GM23338 (cell line): Measurements from ENCODE around the gene WWOX. TPM values are rescaled to one million over a fixed set of nuclear protein-coding genes. Genes with fewer than 3 reads are reported as not detected.

Source experiments
- ATAC-seq: fragments of 200-7000 bp; cut with Tn5 transposase; 3 replicates; pipeline ENCODE4 v1.9.1; 2020
- DNase-seq: peaks from one replicate; pipeline ENCODE4 v3.0.0-alpha.2; 2015; ENCODE audit warnings: low spot score
- H2AFZ ChIP-seq: fragments of 200-600 bp; sonication (generic); 2 replicates; pipeline ENCODE4 v1.8.0; 2016; ENCODE audit warnings: antibody characterized with exemption, mild to moderate bottlenecking, moderate library complexity
- H3F3A ChIP-seq: fragments of 200-600 bp; sonication (generic); replicated peaks from 2 replicates; pipeline ENCODE4 v1.8.0; 2017; ENCODE audit warnings: antibody characterized with exemption, mixed run types, low read depth
- H3K27ac ChIP-seq: fragments of 200-600 bp; sonication (generic); 2 replicates; pipeline ENCODE4 v1.6.1; 2016; ENCODE audit warnings: low read depth
- H3K27me3 ChIP-seq: fragments of 200-600 bp; sonication (generic); 2 replicates; pipeline ENCODE4 v1.8.0; 2016; ENCODE audit warnings: mild to moderate bottlenecking, mixed run types, moderate library complexity; ENCODE audit not compliant: insufficient read depth
- H3K36me3 ChIP-seq: fragments of 200-600 bp; sonication (generic); 2 replicates; pipeline ENCODE4 v1.8.0; 2016; ENCODE audit warnings: mild to moderate bottlenecking; ENCODE audit not compliant: insufficient read depth
- H3K4me1 ChIP-seq: fragments of 200-600 bp; sonication (generic); 2 replicates; pipeline ENCODE4 v1.8.0; 2016; ENCODE audit warnings: mild to moderate bottlenecking, moderate library complexity; ENCODE audit not compliant: insufficient read depth
- H3K4me2 ChIP-seq: fragments of 200-600 bp; sonication (generic); 2 replicates; pipeline ENCODE4 v1.7.1; 2017; ENCODE audit warnings: mixed run types
- H3K4me3 ChIP-seq: fragments of 200-600 bp; sonication (generic); 2 replicates; pipeline ENCODE4 v1.6.1; 2016; ENCODE audit warnings: mixed run types
- H3K79me2 ChIP-seq: fragments of 200-600 bp; sonication (generic); replicated peaks from 2 replicates; pipeline ENCODE4 v1.8.0; 2017; ENCODE audit warnings: mild to moderate bottlenecking; ENCODE audit not compliant: insufficient read depth
- H3K9me2 ChIP-seq: fragments of 200-600 bp; sonication (generic); 2 replicates; pipeline ENCODE4 v1.8.0; 2017; ENCODE audit not compliant: insufficient read depth
- H4K20me1 ChIP-seq: fragments of 200-600 bp; sonication (generic); replicated peaks from 2 replicates; pipeline ENCODE4 v1.8.0; 2017; ENCODE audit warnings: mild to moderate bottlenecking; ENCODE audit not compliant: insufficient read depth
- H3K27ac Mint-ChIP-seq: 2 replicates; pipeline ENCODE4 v1.8.0; 2020; ENCODE audit warnings: inconsistent platforms, mild to moderate bottlenecking, moderate library complexity, mixed read lengths
- H3K27me3 Mint-ChIP-seq: 3 replicates; pipeline ENCODE4 v1.8.0; 2022; ENCODE audit warnings: low read depth, mild to moderate bottlenecking, moderate library complexity, mixed read lengths, inconsistent platforms; ENCODE audit not compliant: insufficient read depth, poor library complexity
- H3K36me3 Mint-ChIP-seq: 3 replicates; pipeline ENCODE4 v1.8.0; 2021; ENCODE audit warnings: low read depth, mild to moderate bottlenecking, inconsistent platforms, moderate library complexity, mixed read lengths
- H3K4me1 Mint-ChIP-seq: 3 replicates; pipeline ENCODE4 v1.8.0; 2020; ENCODE audit warnings: mild to moderate bottlenecking, inconsistent platforms, mixed read lengths
- H3K4me3 Mint-ChIP-seq: 3 replicates; pipeline ENCODE4 v1.8.0; 2021; ENCODE audit warnings: moderate library complexity, mild to moderate bottlenecking, inconsistent platforms, mixed read lengths
- H3K9me3 Mint-ChIP-seq: 3 replicates; pipeline ENCODE4 v1.8.0; 2020; ENCODE audit warnings: moderate library complexity, mild to moderate bottlenecking, inconsistent platforms, mixed read lengths
- CREB1 ChIP-seq: fragments of 250-450 bp; sonication (Bioruptor Pico); IDR thresholded peaks from 2 replicates; pipeline ENCODE4 v1.5.0; 2020; ENCODE audit warnings: low read depth, mild to moderate bottlenecking, moderate library complexity
- EZH2 ChIP-seq: fragments of 200-600 bp; sonication (generic); IDR thresholded peaks from one replicate; pipeline ENCODE4 v1.8.0; 2017; ENCODE audit warnings: antibody characterized with exemption, mild to moderate bottlenecking, low read depth; ENCODE audit not compliant: unreplicated experiment
- EZH2phosphoT487 ChIP-seq: fragments of 200-600 bp; sonication (generic); IDR thresholded peaks from one replicate; pipeline ENCODE4 v1.8.1; 2018; ENCODE audit warnings: antibody characterized with exemption; ENCODE audit not compliant: unreplicated experiment
- JUNB ChIP-seq: IDR thresholded peaks from one replicate; pipeline ENCODE4 v1.6.1; 2016; ENCODE audit warnings: antibody characterized with exemption; ENCODE audit not compliant: unreplicated experiment
- NANOG ChIP-seq: IDR thresholded peaks from 2 replicates; pipeline ENCODE4 v1.6.1; 2016; ENCODE audit warnings: antibody characterized with exemption, borderline replicate concordance
- POLR2AphosphoS5 ChIP-seq: IDR thresholded peaks from 2 replicates; pipeline ENCODE4 v1.6.1; 2016; ENCODE audit warnings: antibody characterized with exemption, low read depth
- STAT1 ChIP-seq: IDR thresholded peaks from one replicate; pipeline ENCODE4 v1.6.1; 2016; ENCODE audit warnings: antibody characterized with exemption; ENCODE audit not compliant: unreplicated experiment
- ZNF114 ChIP-seq: fragments of 250-450 bp; sonication (Bioruptor Pico); IDR thresholded peaks from 2 replicates; pipeline ENCODE4 v1.5.0; 2020; ENCODE audit warnings: mild to moderate bottlenecking, moderate library complexity
- ZNF331 ChIP-seq: fragments of 250-450 bp; sonication (Bioruptor Pico); IDR thresholded peaks from 2 replicates; pipeline ENCODE4 v1.5.0; 2020; ENCODE audit warnings: low read depth, mild to moderate bottlenecking, moderate library complexity
- polyA plus RNA-seq: library from polyadenylated mRNA; unstranded; fragments of >200 nt; fragmentation: Nextera tagmentation; extraction: Ambion mirVana; gene quantifications from 2 replicates; pipeline ENCODE4 v1.2.1, GENCODE V29; 2016
- total RNA-seq: library from RNA; depleted of rRNA; stranded (reverse); fragments of >200 nt; shearing (Covaris generic); gene quantifications from 2 replicates; pipeline ENCODE4 v1.2.3, GENCODE V29; 2014
- TF ChIP-seq, protein P1 (sequence below), 2 experiments: fragments of 200-600 bp in 1 of 2; sonication (generic) in 1 of 2; conservative IDR thresholded peaks; 2 replicates each; pipeline versions ENCODE4 v1.5.1 to v1.6.1; 2016 to 2017; ENCODE audit warnings: antibody characterized with exemption in 2 of 2, low read depth in 2 of 2, mild to moderate bottlenecking in 2 of 2, moderate library complexity in 1 of 2
- TF ChIP-seq, protein P2 (sequence below): IDR thresholded peaks from 2 replicates; pipeline ENCODE4 v1.6.1; 2016; ENCODE audit warnings: antibody characterized with exemption
- TF ChIP-seq, protein P3 (sequence below): IDR thresholded peaks from one replicate; pipeline ENCODE4 v1.6.1; 2018; ENCODE audit warnings: antibody characterized with exemption; ENCODE audit not compliant: unreplicated experiment
- TF ChIP-seq, protein P4 (sequence below): fragments of 250-450 bp; sonication (Bioruptor Pico); IDR thresholded peaks from 2 replicates; pipeline ENCODE4 v1.5.0; 2020; ENCODE audit warnings: mild to moderate bottlenecking, moderate library complexity

Gene WWOX
- total and polyA plus RNA-seq, 2 experiments from 2014 or later: 10.0 to 19.3 TPM

DNA sequence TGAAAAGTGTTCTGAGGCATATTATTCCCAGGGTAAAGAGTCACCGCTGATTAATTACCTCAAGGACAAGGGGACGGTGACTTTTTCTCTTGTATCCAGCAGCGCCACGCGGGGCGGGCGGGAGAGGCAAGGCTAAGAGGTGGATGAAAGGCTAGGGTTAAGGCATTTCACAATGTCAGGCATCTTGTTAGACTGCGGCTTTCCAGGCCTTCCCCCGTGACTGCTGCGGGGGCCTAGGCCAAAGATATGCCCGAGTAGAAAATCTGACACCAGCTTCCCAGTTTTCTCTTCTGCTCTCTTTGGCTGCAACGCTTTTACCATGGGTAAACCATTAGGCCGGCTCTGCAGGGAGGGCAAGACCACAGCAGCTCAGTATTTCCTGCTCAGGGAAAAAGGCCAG is 802.9 kb downstream of the WWOX start:
- DNase-seq (no peak), ATAC-seq (no peak)
- H3F3A ChIP-seq: no peaks in the 10 kb centered on the region
- H3K27ac Mint-ChIP-seq: no peak overlapping the region
- no peaks in the 10 kb centered on the region for H3K79me2 ChIP-seq
- H4K20me1 ChIP-seq: no peaks in the 10 kb centered on the region
- H2AFZ ChIP-seq: 0 out of 2 replicates have a peak overlapping the region, but pooled peaks have one; percentile 43
- H3K27ac ChIP-seq: no peak overlapping the region
- H3K27me3 Mint-ChIP-seq: no peaks in the 10 kb centered on the region
- no peaks in the 10 kb centered on the region for H3K27me3 ChIP-seq
- H3K36me3 ChIP-seq: no peaks in the 10 kb centered on the region
- H3K4me1 Mint-ChIP-seq: peaks cover 26% of the 10 kb centered on the region
- no peak overlapping the region for H3K4me2 ChIP-seq
- H3K4me3 ChIP-seq: no peak overlapping the region
- H3K36me3 Mint-ChIP-seq: peaks cover 6% of the 10 kb centered on the region; the same call in 2 of the 3 replicates
- H3K4me3 Mint-ChIP-seq: no peak overlapping the region
- peaks cover 18% of the 10 kb centered on the region for H3K4me1 ChIP-seq
- peaks cover 10% of the 10 kb centered on the region for H3K9me3 Mint-ChIP-seq
- TF ChIP-seq, protein P1, sequence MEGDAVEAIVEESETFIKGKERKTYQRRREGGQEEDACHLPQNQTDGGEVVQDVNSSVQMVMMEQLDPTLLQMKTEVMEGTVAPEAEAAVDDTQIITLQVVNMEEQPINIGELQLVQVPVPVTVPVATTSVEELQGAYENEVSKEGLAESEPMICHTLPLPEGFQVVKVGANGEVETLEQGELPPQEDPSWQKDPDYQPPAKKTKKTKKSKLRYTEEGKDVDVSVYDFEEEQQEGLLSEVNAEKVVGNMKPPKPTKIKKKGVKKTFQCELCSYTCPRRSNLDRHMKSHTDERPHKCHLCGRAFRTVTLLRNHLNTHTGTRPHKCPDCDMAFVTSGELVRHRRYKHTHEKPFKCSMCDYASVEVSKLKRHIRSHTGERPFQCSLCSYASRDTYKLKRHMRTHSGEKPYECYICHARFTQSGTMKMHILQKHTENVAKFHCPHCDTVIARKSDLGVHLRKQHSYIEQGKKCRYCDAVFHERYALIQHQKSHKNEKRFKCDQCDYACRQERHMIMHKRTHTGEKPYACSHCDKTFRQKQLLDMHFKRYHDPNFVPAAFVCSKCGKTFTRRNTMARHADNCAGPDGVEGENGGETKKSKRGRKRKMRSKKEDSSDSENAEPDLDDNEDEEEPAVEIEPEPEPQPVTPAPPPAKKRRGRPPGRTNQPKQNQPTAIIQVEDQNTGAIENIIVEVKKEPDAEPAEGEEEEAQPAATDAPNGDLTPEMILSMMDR (conservative IDR thresholded peaks at IDR 0.05; ENCODE audit: low read depth in 2 of 2): no peak
- TF ChIP-seq EZH2 (no peak), STAT1 (no peak), JUNB (no peak), ZNF114 (CRISPR knock-in tag) (no peak), NANOG (no peak), CREB1 (no peak), POLR2AphosphoS5 (no peak), EZH2phosphoT487 (no peak), ZNF331 (no peak)
- TF ChIP-seq, protein P2, sequence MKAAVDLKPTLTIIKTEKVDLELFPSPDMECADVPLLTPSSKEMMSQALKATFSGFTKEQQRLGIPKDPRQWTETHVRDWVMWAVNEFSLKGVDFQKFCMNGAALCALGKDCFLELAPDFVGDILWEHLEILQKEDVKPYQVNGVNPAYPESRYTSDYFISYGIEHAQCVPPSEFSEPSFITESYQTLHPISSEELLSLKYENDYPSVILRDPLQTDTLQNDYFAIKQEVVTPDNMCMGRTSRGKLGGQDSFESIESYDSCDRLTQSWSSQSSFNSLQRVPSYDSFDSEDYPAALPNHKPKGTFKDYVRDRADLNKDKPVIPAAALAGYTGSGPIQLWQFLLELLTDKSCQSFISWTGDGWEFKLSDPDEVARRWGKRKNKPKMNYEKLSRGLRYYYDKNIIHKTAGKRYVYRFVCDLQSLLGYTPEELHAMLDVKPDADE: no peak
- TF ChIP-seq, protein P3, sequence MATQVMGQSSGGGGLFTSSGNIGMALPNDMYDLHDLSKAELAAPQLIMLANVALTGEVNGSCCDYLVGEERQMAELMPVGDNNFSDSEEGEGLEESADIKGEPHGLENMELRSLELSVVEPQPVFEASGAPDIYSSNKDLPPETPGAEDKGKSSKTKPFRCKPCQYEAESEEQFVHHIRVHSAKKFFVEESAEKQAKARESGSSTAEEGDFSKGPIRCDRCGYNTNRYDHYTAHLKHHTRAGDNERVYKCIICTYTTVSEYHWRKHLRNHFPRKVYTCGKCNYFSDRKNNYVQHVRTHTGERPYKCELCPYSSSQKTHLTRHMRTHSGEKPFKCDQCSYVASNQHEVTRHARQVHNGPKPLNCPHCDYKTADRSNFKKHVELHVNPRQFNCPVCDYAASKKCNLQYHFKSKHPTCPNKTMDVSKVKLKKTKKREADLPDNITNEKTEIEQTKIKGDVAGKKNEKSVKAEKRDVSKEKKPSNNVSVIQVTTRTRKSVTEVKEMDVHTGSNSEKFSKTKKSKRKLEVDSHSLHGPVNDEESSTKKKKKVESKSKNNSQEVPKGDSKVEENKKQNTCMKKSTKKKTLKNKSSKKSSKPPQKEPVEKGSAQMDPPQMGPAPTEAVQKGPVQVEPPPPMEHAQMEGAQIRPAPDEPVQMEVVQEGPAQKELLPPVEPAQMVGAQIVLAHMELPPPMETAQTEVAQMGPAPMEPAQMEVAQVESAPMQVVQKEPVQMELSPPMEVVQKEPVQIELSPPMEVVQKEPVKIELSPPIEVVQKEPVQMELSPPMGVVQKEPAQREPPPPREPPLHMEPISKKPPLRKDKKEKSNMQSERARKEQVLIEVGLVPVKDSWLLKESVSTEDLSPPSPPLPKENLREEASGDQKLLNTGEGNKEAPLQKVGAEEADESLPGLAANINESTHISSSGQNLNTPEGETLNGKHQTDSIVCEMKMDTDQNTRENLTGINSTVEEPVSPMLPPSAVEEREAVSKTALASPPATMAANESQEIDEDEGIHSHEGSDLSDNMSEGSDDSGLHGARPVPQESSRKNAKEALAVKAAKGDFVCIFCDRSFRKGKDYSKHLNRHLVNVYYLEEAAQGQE: no peak
- TF ChIP-seq, protein P4, sequence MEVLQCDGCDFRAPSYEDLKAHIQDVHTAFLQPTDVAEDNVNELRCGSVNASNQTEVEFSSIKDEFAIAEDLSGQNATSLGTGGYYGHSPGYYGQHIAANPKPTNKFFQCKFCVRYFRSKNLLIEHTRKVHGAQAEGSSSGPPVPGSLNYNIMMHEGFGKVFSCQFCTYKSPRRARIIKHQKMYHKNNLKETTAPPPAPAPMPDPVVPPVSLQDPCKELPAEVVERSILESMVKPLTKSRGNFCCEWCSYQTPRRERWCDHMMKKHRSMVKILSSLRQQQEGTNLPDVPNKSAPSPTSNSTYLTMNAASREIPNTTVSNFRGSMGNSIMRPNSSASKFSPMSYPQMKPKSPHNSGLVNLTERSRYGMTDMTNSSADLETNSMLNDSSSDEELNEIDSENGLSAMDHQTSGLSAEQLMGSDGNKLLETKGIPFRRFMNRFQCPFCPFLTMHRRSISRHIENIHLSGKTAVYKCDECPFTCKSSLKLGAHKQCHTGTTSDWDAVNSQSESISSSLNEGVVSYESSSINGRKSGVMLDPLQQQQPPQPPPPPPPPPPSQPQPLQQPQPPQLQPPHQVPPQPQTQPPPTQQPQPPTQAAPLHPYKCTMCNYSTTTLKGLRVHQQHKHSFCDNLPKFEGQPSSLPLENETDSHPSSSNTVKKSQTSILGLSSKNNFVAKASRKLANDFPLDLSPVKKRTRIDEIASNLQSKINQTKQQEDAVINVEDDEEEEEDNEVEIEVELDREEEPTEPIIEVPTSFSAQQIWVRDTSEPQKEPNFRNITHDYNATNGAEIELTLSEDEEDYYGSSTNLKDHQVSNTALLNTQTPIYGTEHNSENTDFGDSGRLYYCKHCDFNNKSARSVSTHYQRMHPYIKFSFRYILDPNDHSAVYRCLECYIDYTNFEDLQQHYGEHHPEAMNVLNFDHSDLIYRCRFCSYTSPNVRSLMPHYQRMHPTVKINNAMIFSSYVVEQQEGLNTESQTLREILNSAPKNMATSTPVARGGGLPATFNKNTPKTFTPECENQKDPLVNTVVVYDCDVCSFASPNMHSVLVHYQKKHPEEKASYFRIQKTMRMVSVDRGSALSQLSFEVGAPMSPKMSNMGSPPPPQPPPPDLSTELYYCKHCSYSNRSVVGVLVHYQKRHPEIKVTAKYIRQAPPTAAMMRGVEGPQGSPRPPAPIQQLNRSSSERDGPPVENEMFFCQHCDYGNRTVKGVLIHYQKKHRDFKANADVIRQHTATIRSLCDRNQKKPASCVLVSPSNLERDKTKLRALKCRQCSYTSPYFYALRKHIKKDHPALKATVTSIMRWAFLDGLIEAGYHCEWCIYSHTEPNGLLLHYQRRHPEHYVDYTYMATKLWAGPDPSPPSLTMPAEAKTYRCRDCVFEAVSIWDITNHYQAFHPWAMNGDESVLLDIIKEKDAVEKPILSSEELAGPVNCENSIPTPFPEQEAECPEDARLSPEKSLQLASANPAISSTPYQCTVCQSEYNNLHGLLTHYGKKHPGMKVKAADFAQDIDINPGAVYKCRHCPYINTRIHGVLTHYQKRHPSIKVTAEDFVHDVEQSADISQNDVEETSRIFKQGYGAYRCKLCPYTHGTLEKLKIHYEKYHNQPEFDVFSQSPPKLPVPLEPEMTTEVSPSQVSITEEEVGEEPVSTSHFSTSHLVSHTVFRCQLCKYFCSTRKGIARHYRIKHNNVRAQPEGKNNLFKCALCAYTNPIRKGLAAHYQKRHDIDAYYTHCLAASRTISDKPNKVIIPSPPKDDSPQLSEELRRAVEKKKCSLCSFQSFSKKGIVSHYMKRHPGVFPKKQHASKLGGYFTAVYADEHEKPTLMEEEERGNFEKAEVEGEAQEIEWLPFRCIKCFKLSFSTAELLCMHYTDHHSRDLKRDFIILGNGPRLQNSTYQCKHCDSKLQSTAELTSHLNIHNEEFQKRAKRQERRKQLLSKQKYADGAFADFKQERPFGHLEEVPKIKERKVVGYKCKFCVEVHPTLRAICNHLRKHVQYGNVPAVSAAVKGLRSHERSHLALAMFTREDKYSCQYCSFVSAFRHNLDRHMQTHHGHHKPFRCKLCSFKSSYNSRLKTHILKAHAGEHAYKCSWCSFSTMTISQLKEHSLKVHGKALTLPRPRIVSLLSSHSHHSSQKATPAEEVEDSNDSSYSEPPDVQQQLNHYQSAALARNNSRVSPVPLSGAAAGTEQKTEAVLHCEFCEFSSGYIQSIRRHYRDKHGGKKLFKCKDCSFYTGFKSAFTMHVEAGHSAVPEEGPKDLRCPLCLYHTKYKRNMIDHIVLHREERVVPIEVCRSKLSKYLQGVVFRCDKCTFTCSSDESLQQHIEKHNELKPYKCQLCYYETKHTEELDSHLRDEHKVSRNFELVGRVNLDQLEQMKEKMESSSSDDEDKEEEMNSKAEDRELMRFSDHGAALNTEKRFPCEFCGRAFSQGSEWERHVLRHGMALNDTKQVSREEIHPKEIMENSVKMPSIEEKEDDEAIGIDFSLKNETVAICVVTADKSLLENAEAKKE (CRISPR knock-in tag): no peak
- H3K9me2 ChIP-seq: peaks cover 18% of the 10 kb centered on the region
